ENCODE results near the gene CHRNA1. TPM values are rescaled to one million over a fixed set of nuclear protein-coding genes. Genes with fewer than 3 reads are reported as not detected.

The CHRNA1 gene
- total RNA-seq, 6 experiments from 2014 or later: 0.14 TPM; not detected in 5

DNA sequence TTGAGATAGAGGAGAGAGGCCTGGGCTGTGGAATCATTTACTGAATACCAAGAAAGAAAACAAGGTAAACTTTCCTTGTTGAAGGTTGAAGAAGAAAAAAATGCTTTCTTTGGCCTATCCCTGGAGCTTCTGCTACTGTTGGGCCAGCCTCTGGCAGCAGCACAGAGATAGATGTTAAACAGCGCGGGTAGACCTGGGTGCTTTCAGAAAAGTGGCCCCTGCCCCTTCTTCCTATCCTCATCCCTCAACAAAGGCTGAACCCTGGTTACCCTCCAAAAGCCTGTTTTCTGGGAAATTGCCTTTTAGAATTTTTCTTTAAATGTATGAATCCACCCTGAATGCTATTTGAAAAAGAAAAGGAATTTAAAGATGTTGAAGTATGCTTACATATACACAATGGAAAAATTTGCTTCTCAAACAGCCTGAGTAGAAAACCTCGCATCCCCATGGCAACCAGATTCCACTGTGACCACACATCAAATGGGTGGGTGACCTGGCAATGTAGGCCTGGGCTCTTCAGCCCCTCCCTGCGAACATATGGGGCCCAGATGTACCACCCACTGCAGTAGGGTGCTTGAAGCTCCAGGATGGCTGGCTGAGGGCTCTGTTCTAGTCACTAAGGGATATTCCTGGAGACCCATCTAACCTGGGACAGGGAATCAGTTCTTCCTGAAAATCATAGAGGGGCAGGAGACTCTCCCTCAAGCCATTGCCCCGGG, 23.4 kb upstream of the CHRNA1 start:
- Mint-ChIP-seq H3K36me3 (ENCODE audit: low read depth) (peaks cover 14% of the 10 kb centered on the region; the same call in 1 of the 2 replicates), H3K4me1 (ENCODE audit: low read depth) (peaks cover 63% of the 10 kb centered on the region), H3K9me3 (peaks cover 11% of the 10 kb centered on the region; the same call in 1 of the 2 replicates), H3K27ac (peak overlapping the region; percentile 97), H3K27me3 (ENCODE audit: insufficient read depth) (no peaks in the 10 kb centered on the region; the same call in none of the 2 replicates), H3K4me3 (peak overlapping the region; percentile 65)
- TF ChIP-seq, protein P1, sequence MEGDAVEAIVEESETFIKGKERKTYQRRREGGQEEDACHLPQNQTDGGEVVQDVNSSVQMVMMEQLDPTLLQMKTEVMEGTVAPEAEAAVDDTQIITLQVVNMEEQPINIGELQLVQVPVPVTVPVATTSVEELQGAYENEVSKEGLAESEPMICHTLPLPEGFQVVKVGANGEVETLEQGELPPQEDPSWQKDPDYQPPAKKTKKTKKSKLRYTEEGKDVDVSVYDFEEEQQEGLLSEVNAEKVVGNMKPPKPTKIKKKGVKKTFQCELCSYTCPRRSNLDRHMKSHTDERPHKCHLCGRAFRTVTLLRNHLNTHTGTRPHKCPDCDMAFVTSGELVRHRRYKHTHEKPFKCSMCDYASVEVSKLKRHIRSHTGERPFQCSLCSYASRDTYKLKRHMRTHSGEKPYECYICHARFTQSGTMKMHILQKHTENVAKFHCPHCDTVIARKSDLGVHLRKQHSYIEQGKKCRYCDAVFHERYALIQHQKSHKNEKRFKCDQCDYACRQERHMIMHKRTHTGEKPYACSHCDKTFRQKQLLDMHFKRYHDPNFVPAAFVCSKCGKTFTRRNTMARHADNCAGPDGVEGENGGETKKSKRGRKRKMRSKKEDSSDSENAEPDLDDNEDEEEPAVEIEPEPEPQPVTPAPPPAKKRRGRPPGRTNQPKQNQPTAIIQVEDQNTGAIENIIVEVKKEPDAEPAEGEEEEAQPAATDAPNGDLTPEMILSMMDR (IDR thresholded peaks at IDR 0.05): no peak
- DNase-seq: peak; percentile 99

DNA sequence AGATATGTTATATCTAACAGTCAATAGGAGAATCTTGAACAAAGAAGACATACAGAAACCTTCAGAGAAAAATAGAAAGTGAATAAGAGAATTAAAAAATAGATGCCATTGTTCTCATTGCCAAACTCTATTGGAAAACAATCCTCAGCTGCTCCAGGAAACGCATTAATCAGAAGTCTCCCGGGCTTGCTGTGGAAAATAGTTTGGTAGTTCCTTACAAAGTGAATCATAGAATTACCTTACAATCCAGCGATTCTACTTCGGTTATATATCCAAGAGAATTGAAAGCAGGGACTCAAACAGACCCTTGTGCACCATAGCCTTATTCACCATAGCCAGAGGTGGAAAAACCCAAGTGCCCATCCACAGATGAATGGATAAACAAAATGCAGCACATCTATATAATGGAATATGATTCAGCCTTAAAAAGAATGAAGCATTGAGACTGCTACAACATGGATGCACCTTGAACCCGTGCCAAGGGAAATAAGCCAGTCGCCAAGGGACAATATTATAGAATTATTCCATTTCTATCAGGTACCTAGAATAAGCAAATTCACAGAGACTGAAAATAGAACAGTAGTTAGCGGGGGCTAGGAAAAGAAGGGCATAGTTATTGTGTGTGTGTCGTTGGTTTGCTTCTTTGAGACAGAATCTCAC, 21.9 kb upstream of the CHRNA1 start:
- TF ChIP-seq, protein P1 (IDR thresholded peaks at IDR 0.05): no peak
- Mint-ChIP-seq H3K4me1 (ENCODE audit: low read depth) (peaks cover 56% of the 10 kb centered on the region), H3K27ac (peak overlapping the region; percentile 97), H3K4me3 (peak overlapping the region; percentile 45; the same call in 1 of the 2 replicates), H3K9me3 (peaks cover 11% of the 10 kb centered on the region; the same call in 1 of the 2 replicates), H3K27me3 (ENCODE audit: insufficient read depth) (peaks cover 3% of the 10 kb centered on the region), H3K36me3 (ENCODE audit: low read depth) (peaks cover 14% of the 10 kb centered on the region; the same call in 1 of the 2 replicates)
- no peak for DNase-seq

DNA sequence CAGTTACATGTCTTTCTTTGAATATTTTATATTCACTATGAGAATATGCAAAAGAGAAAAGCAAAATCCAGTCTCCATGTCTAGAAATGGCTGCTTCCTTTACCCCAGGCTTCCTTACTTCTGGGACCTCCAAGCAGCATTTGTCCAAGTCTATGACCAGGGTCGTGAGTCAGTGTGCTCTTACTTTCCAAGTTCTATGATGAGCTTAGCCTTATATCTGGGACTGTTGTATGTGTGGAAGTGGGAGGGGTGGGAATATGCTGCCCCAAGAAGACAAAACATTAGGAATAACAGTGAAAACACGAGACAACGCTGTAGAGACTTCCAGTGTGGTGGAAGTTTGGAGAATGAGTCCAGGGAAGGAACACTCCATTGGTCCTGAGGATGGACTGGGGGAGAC, 21.2 kb upstream of the CHRNA1 start:
- peaks cover 14% of the 10 kb centered on the region; the same call in 1 of the 2 replicates for H3K36me3 Mint-ChIP-seq (ENCODE audit: low read depth)
- peaks cover 61% of the 10 kb centered on the region for H3K4me1 Mint-ChIP-seq (ENCODE audit: low read depth)
- DNase-seq: no peak
- TF ChIP-seq, protein P1 (IDR thresholded peaks at IDR 0.05): no peak
- peak overlapping the region; percentile 97 for H3K27ac Mint-ChIP-seq
- no peak overlapping the region; the same call in 1 of the 2 replicates for H3K4me3 Mint-ChIP-seq
- peaks cover 3% of the 10 kb centered on the region; the same call in 1 of the 2 replicates for H3K27me3 Mint-ChIP-seq (ENCODE audit: insufficient read depth)
- peaks cover 11% of the 10 kb centered on the region; the same call in 1 of the 2 replicates for H3K9me3 Mint-ChIP-seq

GRCh38 chr2:174784909-174785308, 20.6 kb upstream of the CHRNA1 start:
- H3K36me3 Mint-ChIP-seq (ENCODE audit: low read depth): peaks cover 10% of the 10 kb centered on the region; the same call in 1 of the 2 replicates

GRCh38 chr2:174784316-174784715, 20.0 kb upstream of the CHRNA1 start:
- Mint-ChIP-seq H3K4me3 (no peak overlapping the region), H3K27me3 (ENCODE audit: insufficient read depth) (peaks cover 3% of the 10 kb centered on the region; the same call in 1 of the 2 replicates), H3K36me3 (ENCODE audit: low read depth) (peaks cover 9% of the 10 kb centered on the region; the same call in 1 of the 2 replicates), H3K27ac (no peak overlapping the region), H3K9me3 (peaks cover 4% of the 10 kb centered on the region; the same call in 1 of the 2 replicates), H3K4me1 (ENCODE audit: low read depth) (peaks cover 64% of the 10 kb centered on the region)
- TF ChIP-seq, protein P1 (IDR thresholded peaks at IDR 0.05): no peak
- DNase-seq: no peak

More at GRCh38 chr2:174784909-174785308, 20.6 kb upstream of the CHRNA1 start:
- Mint-ChIP-seq H3K4me3 (no peak overlapping the region), H3K9me3 (peaks cover 7% of the 10 kb centered on the region; the same call in 1 of the 2 replicates), H3K27me3 (ENCODE audit: insufficient read depth) (peaks cover 3% of the 10 kb centered on the region; the same call in 1 of the 2 replicates), H3K27ac (peak overlapping the region; percentile 97; the same call in 1 of the 2 replicates), H3K4me1 (ENCODE audit: low read depth) (peaks cover 61% of the 10 kb centered on the region)
- no peak for DNase-seq
- TF ChIP-seq, protein P1 (IDR thresholded peaks at IDR 0.05): no peak

Data from HFFc6 (cell line).